ENCODE data around the gene ATP11B. TPM values are rescaled to one million over a fixed set of nuclear protein-coding genes. Genes with fewer than 3 reads are reported as not detected.
A peak's percentile ranks its signal among the peaks of the same experiment; 100 is the strongest.
"Not testable (repeated sequence)": the region's sequence is repeated elsewhere in the genome, so short reads cannot be mapped to it uniquely, and the experiment has no call there.

The ATP11B gene
- total RNA-seq, 2 donors from 2014 or later, result 69.1 to 80.3 TPM

GRCh38 chr3:182807061-182807460 is 13.8 kb downstream of the ATP11B start:
- peaks cover 47% of the 10 kb centered on the region for H3K4me1 Mint-ChIP-seq
- no peak for ATAC-seq (replicated peaks)
- H3K9me3 Mint-ChIP-seq, result no peaks in the 10 kb centered on the region
- H3K27ac Mint-ChIP-seq, result no peak overlapping the region
- H3K4me3 Mint-ChIP-seq, result no peak overlapping the region
- no peaks in the 10 kb centered on the region for H3K27me3 Mint-ChIP-seq
- peaks cover 5% of the 10 kb centered on the region for H3K36me3 Mint-ChIP-seq (ENCODE audit: low read depth)

- Mint-ChIP-seq H3K27ac (no peak overlapping the region), H3K4me1 (peaks cover 41% of the 10 kb centered on the region), H3K36me3 (ENCODE audit: low read depth) (peaks cover 8% of the 10 kb centered on the region), H3K9me3 (no peaks in the 10 kb centered on the region), H3K27me3 (no peaks in the 10 kb centered on the region), H3K4me3 (no peak overlapping the region)
- ATAC-seq (replicated peaks), result no peak
Measured at GRCh38 chr3:182808041-182808770, 14.9 kb downstream of the ATP11B start.

GRCh38 chr3:182809531-182809930 is 16.2 kb downstream of the ATP11B start:
- H3K36me3 Mint-ChIP-seq (ENCODE audit: low read depth), result peaks cover 10% of the 10 kb centered on the region
- peaks cover 40% of the 10 kb centered on the region for H3K4me1 Mint-ChIP-seq
- no peak overlapping the region for H3K27ac Mint-ChIP-seq
- no peaks in the 10 kb centered on the region for H3K9me3 Mint-ChIP-seq
- no peak for ATAC-seq (replicated peaks)
- H3K27me3 Mint-ChIP-seq, result no peaks in the 10 kb centered on the region
- no peak overlapping the region for H3K4me3 Mint-ChIP-seq

DNA sequence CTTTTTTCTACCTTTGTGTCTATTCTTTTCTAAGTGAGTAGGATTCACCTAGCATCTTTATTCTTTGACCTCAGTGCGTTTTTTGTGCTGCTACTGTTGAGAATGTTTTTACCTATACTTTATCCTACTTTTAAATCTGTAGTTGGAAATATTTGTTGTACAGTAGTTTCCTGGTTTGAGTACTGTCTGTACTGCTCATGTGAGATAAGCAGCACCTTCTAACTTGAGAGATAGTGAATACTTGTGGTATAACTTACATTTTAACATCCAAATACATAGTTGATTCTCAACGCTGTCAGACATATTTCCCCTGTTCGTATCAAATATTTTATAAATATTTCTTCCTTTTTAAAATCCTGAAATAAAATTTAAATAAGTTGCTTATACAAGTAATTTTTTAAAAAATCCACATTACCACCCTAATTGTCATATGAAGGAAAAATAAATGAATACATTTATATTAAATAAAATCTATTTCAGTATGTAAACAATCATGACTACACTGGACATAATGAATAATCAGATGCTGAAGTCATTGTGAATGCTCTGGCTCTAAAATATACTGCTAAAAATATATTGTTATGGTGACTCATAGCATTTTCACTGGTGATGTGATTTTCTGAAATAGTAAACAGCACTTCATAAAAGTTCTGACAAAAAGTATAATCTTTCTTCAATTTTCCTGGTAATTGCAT is 17.4 kb downstream of the ATP11B start:
- H3K9me3 Mint-ChIP-seq, result no peaks in the 10 kb centered on the region
- peak; percentile 64 for ATAC-seq (replicated peaks)
- peaks cover 10% of the 10 kb centered on the region for H3K36me3 Mint-ChIP-seq (ENCODE audit: low read depth)
- H3K4me3 Mint-ChIP-seq, result no peak overlapping the region
- H3K27ac Mint-ChIP-seq, result no peak overlapping the region
- H3K4me1 Mint-ChIP-seq, result peaks cover 33% of the 10 kb centered on the region
- no peaks in the 10 kb centered on the region for H3K27me3 Mint-ChIP-seq

- Mint-ChIP-seq H3K4me1 (peaks cover 37% of the 10 kb centered on the region), H3K4me3 (no peak overlapping the region), H3K9me3 (no peaks in the 10 kb centered on the region), H3K27me3 (no peaks in the 10 kb centered on the region), H3K27ac (no peak overlapping the region), H3K36me3 (ENCODE audit: low read depth) (peaks cover 10% of the 10 kb centered on the region)
- ATAC-seq (replicated peaks), result no peak
Measured at GRCh38 chr3:182811269-182811596, 17.9 kb downstream of the ATP11B start.

DNA sequence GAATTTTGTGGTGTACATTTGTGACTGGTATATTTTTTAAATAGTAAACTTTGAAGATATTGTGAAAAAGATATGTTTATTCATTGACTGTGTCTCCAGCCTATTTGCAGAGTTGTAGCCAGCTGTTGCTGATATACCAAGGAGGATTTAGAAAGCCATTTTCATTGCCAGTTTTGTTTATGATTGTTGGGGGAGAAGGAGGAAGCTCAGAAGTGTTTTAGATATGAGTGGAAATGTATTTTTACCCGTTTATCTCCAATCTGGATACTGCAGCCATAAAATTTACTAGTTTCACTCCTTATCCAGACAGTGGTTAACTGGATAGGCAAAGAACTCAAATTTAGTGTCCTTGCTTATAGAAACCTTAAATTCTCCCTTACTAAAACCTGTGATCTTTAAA is 18.8 kb downstream of the ATP11B start:
- no peak for ATAC-seq (replicated peaks)

GRCh38 chr3:182814419-182815062 is 21.2 kb downstream of the ATP11B start:
- Mint-ChIP-seq H3K4me1 (peaks cover 32% of the 10 kb centered on the region), H3K36me3 (ENCODE audit: low read depth) (peaks cover 10% of the 10 kb centered on the region)
- ATAC-seq (replicated peaks), result no peak

More for the DNA sequence above, 18.8 kb downstream of the ATP11B start:
- no peak overlapping the region for H3K27ac Mint-ChIP-seq
- H3K36me3 Mint-ChIP-seq (ENCODE audit: low read depth), result peaks cover 10% of the 10 kb centered on the region
- H3K4me3 Mint-ChIP-seq, result no peak overlapping the region
- H3K9me3 Mint-ChIP-seq, result no peaks in the 10 kb centered on the region
- peaks cover 35% of the 10 kb centered on the region for H3K4me1 Mint-ChIP-seq
- no peaks in the 10 kb centered on the region for H3K27me3 Mint-ChIP-seq

DNA sequence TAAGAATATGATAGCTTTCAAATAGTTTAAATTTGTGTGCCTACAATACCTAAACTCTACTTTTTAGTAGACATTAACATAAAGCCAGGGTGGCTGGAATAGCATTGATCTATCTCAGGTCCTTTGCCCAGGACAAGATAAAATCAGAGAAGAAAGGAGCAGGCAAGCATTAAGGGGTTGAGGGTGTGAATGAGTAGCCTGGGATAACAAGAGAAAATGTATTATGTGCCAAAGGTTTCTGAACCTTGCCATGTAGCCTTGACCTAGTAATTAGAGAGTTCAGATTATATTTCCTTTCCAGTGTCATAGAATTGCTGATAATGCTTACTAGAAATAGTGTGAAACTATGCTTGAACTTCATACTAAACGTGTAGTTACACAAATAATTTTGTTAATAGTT is 22.9 kb downstream of the ATP11B start:
- H3K4me1 Mint-ChIP-seq, result peaks cover 26% of the 10 kb centered on the region
- no peak overlapping the region for H3K4me3 Mint-ChIP-seq
- H3K9me3 Mint-ChIP-seq, result no peaks in the 10 kb centered on the region
- no peaks in the 10 kb centered on the region for H3K27me3 Mint-ChIP-seq
- peaks cover 18% of the 10 kb centered on the region for H3K36me3 Mint-ChIP-seq (ENCODE audit: low read depth)
- no peak overlapping the region for H3K27ac Mint-ChIP-seq
- ATAC-seq (replicated peaks), result no peak

More at GRCh38 chr3:182814419-182815062, 21.2 kb downstream of the ATP11B start:
- Mint-ChIP-seq H3K9me3 (no peaks in the 10 kb centered on the region), H3K27ac (no peak overlapping the region), H3K4me3 (no peak overlapping the region), H3K27me3 (no peaks in the 10 kb centered on the region)

- H3K27ac Mint-ChIP-seq, result no peak overlapping the region
- no peak for ATAC-seq (replicated peaks)
- H3K36me3 Mint-ChIP-seq (ENCODE audit: low read depth), result peaks cover 32% of the 10 kb centered on the region
- no peak overlapping the region for H3K4me3 Mint-ChIP-seq
- no peaks in the 10 kb centered on the region for H3K9me3 Mint-ChIP-seq
- H3K4me1 Mint-ChIP-seq, result peaks cover 13% of the 10 kb centered on the region
- no peaks in the 10 kb centered on the region for H3K27me3 Mint-ChIP-seq
Measured at GRCh38 chr3:182818296-182818978, 25.1 kb downstream of the ATP11B start.

DNA sequence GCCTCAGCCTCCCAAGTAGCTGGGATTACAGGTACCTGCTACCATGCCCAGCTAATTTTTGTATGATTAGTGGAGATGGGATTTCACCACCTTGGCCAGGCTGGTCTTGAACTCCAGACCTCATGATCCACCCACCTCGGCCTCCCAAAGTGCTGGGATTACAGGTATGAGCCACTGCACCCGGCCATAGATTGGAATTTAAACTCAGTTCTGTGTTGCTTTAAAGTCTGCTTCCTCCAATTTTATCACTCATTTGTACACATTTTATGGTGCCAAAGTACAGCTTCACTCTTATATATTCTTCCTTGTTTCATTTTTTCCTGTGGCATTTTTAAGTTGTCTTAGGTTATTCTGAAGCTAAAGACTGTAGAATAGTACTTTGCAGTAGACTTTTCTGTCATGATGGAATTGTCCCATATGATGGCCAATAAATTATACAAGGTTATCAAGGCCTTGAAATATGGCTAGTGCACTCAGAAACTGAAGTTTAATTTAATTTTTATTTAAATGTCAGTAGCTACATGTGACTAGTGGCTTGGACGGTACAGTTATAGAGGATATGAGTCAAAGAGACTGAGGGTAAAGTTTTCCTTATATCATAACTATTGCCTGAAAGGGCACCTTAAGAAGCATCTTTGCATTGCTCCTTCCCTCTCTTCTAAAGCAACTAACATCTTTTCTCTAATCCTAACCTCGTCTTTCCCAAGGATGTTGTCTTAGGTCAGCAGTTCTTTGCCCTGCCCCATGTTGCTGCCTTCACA is 28.1 kb downstream of the ATP11B start:
- H3K27ac Mint-ChIP-seq, result no peak overlapping the region

GRCh38 chr3:182822260-182822659 is 29.0 kb downstream of the ATP11B start:
- not testable (repeated sequence) for H3K4me3 Mint-ChIP-seq; H3K27ac Mint-ChIP-seq; ATAC-seq (replicated peaks); H3K9me3 Mint-ChIP-seq; H3K27me3 Mint-ChIP-seq
- H3K36me3 Mint-ChIP-seq (ENCODE audit: low read depth), result peaks cover 58% of the 10 kb centered on the region
- H3K4me1 Mint-ChIP-seq, result peaks cover 17% of the 10 kb centered on the region

More for the DNA sequence above, 28.1 kb downstream of the ATP11B start:
- H3K36me3 Mint-ChIP-seq (ENCODE audit: low read depth), result peaks cover 57% of the 10 kb centered on the region
- no peaks in the 10 kb centered on the region for H3K27me3 Mint-ChIP-seq
- H3K9me3 Mint-ChIP-seq, result no peaks in the 10 kb centered on the region
- peaks cover 16% of the 10 kb centered on the region for H3K4me1 Mint-ChIP-seq
- no peak overlapping the region for H3K4me3 Mint-ChIP-seq
- no peak for ATAC-seq (replicated peaks)

GRCh38 chr3:182824957-182825356 is 31.7 kb downstream of the ATP11B start:
- Mint-ChIP-seq H3K36me3 (ENCODE audit: low read depth) (peaks cover 69% of the 10 kb centered on the region), H3K27me3 (no peaks in the 10 kb centered on the region)

GRCh38 chr3:182829761-182830405 is 36.6 kb downstream of the ATP11B start:
- Mint-ChIP-seq H3K27me3 (no peaks in the 10 kb centered on the region), H3K9me3 (no peaks in the 10 kb centered on the region), H3K27ac (no peak overlapping the region), H3K4me3 (no peak overlapping the region), H3K36me3 (ENCODE audit: low read depth) (peaks cover 71% of the 10 kb centered on the region), H3K4me1 (peaks cover 29% of the 10 kb centered on the region)
- ATAC-seq (replicated peaks), result no peak

More at GRCh38 chr3:182824957-182825356, 31.7 kb downstream of the ATP11B start:
- Mint-ChIP-seq H3K4me3 (no peak overlapping the region), H3K4me1 (peaks cover 13% of the 10 kb centered on the region), H3K27ac (peak overlapping the region; percentile 4), H3K9me3 (no peaks in the 10 kb centered on the region)
- no peak for ATAC-seq (replicated peaks)
